ENCODE results near the gene SH3BGRL3.
"Not testable (repeated sequence)": the region's sequence is repeated elsewhere in the genome, so short reads cannot be mapped to it uniquely, and the experiment has no call there.

The SH3BGRL3 gene

DNA sequence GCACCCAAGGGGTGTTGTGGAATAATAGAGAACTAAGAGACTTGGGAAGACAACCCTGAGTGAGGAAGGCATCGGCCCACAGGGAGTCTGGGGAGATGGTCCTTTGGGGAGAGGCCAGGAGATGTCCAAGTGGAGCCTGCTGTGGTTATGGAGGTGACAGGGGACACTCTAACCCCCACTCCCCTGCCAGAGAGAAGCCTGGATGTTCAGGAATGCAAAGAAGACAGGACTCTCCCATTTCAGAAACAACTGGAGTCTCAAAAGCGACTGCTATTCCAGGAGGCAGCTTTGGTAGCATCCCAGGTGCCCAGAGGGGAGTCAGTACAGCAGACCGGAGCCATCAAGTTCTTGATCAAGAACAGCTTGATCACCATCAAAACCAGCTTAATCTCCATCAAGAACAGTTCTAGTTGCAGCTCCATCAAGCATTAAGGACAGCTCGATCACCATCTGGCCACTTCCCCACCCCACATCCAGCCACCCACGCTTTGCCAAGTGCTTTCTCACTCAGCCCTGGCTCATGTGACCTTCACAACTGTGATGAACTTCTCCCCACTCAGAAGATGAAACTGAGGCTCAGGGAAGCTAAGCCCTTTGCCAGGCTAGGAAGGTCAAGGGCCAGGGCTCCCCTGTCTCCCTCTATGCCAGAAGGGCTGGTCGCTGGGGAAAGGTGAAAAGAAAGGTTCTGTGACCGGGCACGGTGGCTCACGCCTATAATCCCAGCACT lies 38.6 kb downstream of the SH3BGRL3 start:
- no peak for DNase-seq

DNA sequence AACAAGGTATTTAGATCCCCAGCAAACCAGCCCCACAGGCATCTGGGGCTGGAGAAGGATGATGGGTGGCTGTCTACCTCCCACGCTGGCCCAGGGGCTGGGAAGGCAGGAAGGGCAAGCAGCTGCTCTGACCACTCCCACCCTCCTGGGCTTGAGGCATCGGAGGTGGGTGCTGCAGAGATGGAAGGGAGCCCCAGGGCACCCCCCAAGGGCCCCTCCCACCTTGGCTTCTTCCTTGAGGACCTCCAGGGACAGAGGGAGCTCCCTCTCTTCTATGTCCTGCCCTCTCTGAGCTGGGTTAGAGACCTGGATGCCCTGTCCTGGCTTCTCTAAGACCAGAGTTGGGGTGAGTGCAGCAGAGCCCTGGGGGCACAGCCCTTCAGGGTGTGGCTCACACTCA lies 41.0 kb downstream of the SH3BGRL3 start:
- no peak for DNase-seq

DNA sequence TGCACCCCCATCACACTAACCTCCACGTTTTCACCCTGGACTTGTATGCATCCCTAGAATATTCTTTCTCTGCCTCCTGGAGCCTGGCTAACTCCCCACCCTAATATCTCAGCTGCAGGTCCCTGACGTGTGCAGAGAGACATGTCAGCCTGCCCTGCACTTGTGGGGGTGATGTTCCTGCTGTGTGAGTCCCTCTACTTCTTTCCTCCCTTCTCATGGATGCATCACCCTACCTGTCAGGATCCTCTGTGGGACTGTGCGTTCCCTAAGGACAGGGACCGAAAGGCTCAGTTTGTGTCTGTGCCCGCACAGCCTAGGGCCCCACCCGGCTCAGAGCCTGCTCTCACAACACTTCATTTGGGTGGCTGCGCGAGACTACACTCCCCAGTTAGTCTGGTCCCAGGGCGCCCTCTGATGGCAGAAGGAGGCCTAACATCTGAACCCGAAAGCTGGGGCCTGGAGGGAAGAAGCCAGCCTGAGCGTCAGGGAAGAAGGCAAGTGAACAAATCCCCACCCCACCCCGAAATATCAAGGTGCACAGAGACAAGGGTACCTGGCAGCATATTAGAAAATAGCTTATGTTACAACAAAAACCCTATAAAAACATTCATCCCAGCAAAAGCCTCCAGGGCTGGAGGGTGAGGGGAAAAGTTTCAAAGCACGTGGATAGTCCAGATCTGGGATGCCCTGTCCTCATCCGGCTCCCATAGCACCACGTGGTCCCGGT lies 41.6 kb downstream of the SH3BGRL3 start:
- peak; percentile 92 for DNase-seq

DNA sequence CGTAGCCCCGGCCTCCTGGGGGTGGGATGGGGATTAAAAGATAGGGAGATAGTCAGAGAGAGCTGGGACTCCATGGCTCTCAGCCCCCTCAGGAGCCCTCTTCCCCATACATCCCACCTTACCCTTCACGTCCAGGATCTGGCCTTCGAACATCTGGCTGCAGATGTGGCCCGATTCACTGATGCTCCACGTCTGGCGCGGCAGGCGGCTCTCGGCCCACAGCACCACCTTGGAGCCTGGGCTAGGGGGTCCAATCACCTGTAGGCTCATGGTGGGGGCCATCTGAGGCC lies 42.1 kb downstream of the SH3BGRL3 start:
- no peak for DNase-seq

DNA sequence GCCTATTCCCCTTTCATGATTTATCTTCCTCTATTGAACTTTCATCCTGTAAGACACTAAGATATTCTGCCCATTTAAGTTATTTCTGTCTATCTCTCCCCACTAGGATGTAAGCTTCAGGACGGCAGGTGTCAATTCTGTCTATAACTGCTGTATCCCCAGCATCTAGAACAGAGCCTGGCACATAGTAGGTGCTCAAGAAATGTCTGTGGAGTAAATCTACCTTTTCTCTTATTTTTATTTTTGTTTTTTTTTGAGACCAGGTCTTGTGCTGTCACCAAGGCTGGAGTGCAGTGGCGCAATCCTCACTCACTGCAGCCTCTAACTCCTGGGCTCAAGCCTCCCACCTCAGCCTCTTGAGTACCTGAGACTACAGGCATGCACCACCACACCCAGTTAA lies 43.5 kb downstream of the SH3BGRL3 start:
- no peak for DNase-seq

DNA sequence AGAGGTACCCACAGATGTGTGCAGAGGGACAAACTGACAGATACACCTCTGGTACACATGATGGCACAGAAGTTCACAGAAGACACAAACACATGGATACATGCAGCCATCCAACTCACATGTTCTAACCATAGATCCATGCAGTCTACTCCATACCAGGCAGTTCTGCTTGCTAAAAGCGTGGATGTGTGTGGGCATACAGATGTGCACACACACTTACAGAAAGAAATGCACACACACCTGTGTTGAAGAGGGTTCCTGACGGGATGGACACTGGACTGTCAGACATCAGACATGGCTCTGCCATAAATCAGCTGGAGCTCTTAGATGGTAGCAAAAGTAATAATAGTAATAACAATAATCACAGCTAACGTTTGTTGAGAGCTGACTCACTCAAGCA lies 44.7 kb downstream of the SH3BGRL3 start:
- DNase-seq, result no peak

DNA sequence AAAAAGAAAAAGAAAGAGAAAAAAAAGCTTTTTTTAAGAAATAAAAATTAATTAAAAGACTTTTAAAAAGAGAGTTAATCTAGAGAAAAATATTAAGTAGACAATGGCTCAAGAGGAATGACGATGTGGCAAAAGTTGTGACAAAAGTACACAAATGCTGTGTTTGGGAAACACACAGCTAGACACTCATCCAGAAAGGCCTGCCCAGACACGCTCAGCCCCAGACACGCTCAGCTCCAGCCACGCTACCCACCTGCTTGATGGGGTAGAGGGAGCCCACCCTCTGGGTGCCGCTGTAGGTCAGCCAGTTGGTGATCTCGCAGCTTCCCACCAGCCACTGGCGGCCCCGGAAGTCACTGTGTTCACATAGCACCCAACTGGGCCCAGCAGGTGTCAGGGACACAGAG lies 48.1 kb downstream of the SH3BGRL3 start:
- DNase-seq, result no peak

DNA sequence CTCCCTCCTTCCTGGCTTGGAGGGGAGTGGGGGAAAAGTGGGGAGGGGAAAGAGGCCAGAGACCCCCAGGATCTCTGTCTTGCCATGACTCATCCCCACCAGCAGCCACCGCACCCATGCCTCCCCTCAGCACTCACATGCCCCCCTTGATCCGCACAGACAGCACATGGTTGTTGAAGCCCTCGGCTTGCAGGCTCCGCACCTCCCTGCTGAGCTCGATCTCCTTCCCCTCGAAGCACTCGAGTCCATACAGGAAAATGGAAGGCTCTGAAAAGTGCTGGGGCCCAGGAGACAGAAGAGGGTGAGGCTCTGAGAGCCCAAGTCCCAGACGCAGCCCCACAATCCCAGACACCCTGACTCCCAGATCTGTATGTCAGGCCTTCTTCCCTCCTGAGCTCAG lies 48.7 kb downstream of the SH3BGRL3 start:
- no peak for DNase-seq

DNA sequence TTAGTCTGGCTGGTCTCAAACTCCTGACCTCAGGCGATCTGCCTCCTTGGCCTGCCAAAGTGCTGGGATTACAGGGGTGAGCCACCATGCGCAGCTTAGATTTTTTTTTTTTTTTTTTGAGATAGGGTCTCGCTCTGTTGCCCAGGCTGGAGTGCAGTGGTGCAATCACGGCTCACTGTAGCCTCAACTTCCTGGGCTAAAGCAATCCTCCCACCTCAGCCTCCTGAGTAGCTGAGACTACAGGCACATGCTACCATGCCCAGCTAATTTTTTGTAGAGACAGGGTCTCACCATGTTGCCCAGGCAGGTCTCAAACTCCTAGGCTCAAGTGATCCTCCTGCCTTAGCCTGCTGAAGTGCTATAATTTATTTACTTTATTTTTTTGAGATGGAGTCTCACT lies 49.5 kb downstream of the SH3BGRL3 start:
- not testable (repeated sequence) for DNase-seq

DNA sequence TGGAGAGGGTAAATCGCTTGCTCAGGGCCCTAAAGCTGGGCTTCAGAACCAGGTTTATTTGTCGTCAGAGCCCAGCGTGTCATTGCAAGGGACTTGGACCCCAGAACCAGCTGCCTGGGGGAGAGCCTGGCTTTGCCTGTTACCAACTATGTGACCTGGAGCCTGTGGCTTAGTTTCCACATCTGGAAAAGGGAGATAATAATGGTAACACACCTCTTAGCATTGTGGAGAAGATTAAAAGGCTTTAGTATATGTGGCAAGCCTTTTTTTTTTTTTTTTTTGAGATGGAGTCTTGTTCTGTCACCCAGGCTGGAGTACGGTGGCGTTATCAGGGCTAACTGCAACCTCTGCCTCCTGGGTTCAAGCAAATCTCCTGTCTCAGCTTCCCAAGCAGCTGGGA lies 50.4 kb downstream of the SH3BGRL3 start:
- DNase-seq, result no peak

Data from retina (tissue), 1 donor.